ENCODE data around the gene LMBRD1.

LMBRD1 gene

DNA sequence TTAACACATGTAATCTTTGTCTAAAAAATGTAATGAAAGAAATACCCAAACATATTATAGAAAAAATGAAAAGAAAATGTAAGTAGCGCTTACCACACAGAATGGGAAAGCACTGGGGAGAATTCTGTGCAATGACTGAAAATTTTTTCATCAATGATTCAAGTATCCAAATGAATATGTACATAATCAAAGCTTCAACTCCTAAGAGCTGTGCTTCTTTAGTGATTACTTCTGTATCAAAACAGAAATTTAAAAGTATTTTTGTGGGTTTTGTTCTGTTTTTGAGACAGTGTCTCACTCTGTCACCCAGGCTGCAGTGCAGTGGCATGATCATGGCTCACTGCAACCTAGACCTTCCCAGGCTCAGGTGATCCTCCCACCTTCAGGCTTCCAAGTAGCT is 13.7 kb downstream of the LMBRD1 start:
- no peak for TF ChIP-seq CTCF (IDR thresholded peaks at IDR 0.05; ENCODE audit: insufficient read depth, low read length, poor library complexity, severe bottlenecking)
- no peaks in the 10 kb centered on the region for H3K27me3 ChIP-seq (ENCODE audit: low read length)
- no peaks in the 10 kb centered on the region for H3F3A ChIP-seq (ENCODE audit: insufficient read depth)
- H3K9ac ChIP-seq (ENCODE audit: low read length) = no peak overlapping the region
- peaks cover 31% of the 10 kb centered on the region for H3K79me2 ChIP-seq (ENCODE audit: insufficient read depth, low read length)
- H2AFZ ChIP-seq (ENCODE audit: low read depth, low read length, severe bottlenecking) = no peak overlapping the region
- peaks cover 3% of the 10 kb centered on the region; the same call in 1 of the 2 replicates for H3K36me3 ChIP-seq (ENCODE audit: low read length)
- H3K9me3 ChIP-seq (ENCODE audit: insufficient read depth, low read length) = no peaks in the 10 kb centered on the region
- H3K27ac ChIP-seq (ENCODE audit: low read depth, low read length) = no peak overlapping the region
- H3K4me3 ChIP-seq (ENCODE audit: insufficient read depth, low read length, poor library complexity, severe bottlenecking) = no peak overlapping the region
- no peaks in the 10 kb centered on the region for H3K9me2 ChIP-seq (replicated peaks; ENCODE audit: insufficient read depth, low read length)
- H3K4me2 ChIP-seq (ENCODE audit: low read depth, low read length, poor library complexity, severe bottlenecking) = no peak overlapping the region
- H4K20me1 ChIP-seq (ENCODE audit: low read depth, low read length) = peaks cover 5% of the 10 kb centered on the region; the same call in 1 of the 2 replicates

GRCh38 chr6:69780585-69781178 is 16.1 kb downstream of the LMBRD1 start:
- TF ChIP-seq EZH2phosphoT487 (conservative IDR thresholded peaks at IDR 0.05; ENCODE audit: low read length) (no peak), CTCF (IDR thresholded peaks at IDR 0.05; ENCODE audit: insufficient read depth, low read length, poor library complexity, severe bottlenecking) (no peak)
- Histone ChIP-seq H3K9me3 (ENCODE audit: insufficient read depth, low read length) (no peaks in the 10 kb centered on the region), H3K27me3 (ENCODE audit: low read length) (no peaks in the 10 kb centered on the region), H3K79me2 (ENCODE audit: insufficient read depth, low read length) (peaks cover 31% of the 10 kb centered on the region), H4K20me1 (ENCODE audit: low read depth, low read length) (peaks cover 8% of the 10 kb centered on the region; the same call in 1 of the 2 replicates), H3F3A (ENCODE audit: insufficient read depth) (no peaks in the 10 kb centered on the region), H3K27ac (ENCODE audit: low read depth, low read length) (no peak overlapping the region), H3K36me3 (ENCODE audit: low read length) (peaks cover 2% of the 10 kb centered on the region; the same call in 1 of the 2 replicates), H3K4me3 (ENCODE audit: insufficient read depth, low read length, poor library complexity, severe bottlenecking) (no peak overlapping the region), H3K9me2 (replicated peaks; ENCODE audit: insufficient read depth, low read length) (no peaks in the 10 kb centered on the region), H3K4me2 (ENCODE audit: low read depth, low read length, poor library complexity, severe bottlenecking) (no peak overlapping the region), H3K9ac (ENCODE audit: low read length) (no peak overlapping the region), H2AFZ (ENCODE audit: low read depth, low read length, severe bottlenecking) (no peak overlapping the region)

DNA sequence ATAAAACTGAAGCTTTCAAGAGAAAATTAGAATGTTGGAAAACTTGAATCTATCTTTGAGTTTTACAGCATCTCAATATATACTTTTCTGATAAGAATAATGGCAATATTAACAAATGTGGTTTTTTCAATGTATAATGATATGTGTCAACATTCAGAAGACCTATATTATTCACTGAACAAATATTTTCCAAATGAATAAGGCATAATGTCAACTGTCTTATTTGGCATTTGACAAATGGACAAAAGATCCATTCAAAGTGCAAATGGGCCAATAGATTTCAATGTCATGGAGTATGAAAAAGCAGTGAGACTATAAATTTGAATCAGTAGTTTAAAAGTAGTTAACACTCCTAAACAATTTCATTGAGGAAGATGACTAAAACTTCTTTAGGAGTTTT is 20.9 kb downstream of the LMBRD1 start:
- H4K20me1 ChIP-seq (ENCODE audit: low read depth, low read length) = peaks cover 3% of the 10 kb centered on the region; the same call in 1 of the 2 replicates
- H2AFZ ChIP-seq (ENCODE audit: low read depth, low read length, severe bottlenecking) = no peak overlapping the region
- no peaks in the 10 kb centered on the region for H3K27me3 ChIP-seq (ENCODE audit: low read length)
- no peaks in the 10 kb centered on the region for H3K9me2 ChIP-seq (replicated peaks; ENCODE audit: insufficient read depth, low read length)
- H3K27ac ChIP-seq (ENCODE audit: low read depth, low read length) = no peak overlapping the region
- H3K36me3 ChIP-seq (ENCODE audit: low read length) = peaks cover 9% of the 10 kb centered on the region; the same call in 1 of the 2 replicates
- peaks cover under 1% of the 10 kb centered on the region; the same call in 1 of the 2 replicates for H3K79me2 ChIP-seq (ENCODE audit: insufficient read depth, low read length)
- H3K9ac ChIP-seq (ENCODE audit: low read length) = no peak overlapping the region
- H3K4me3 ChIP-seq (ENCODE audit: insufficient read depth, low read length, poor library complexity, severe bottlenecking) = no peak overlapping the region
- TF ChIP-seq EZH2phosphoT487 (conservative IDR thresholded peaks at IDR 0.05; ENCODE audit: low read length) (no peak), CTCF (IDR thresholded peaks at IDR 0.05; ENCODE audit: insufficient read depth, low read length, poor library complexity, severe bottlenecking) (no peak)
- no peaks in the 10 kb centered on the region for H3F3A ChIP-seq (ENCODE audit: insufficient read depth)
- no peak overlapping the region for H3K4me2 ChIP-seq (ENCODE audit: low read depth, low read length, poor library complexity, severe bottlenecking)
- no peaks in the 10 kb centered on the region for H3K9me3 ChIP-seq (ENCODE audit: insufficient read depth, low read length)

Data from SU-DHL-6 (cell line).